ENCODE results near the gene ABHD8.

ABHD8 gene

DNA sequence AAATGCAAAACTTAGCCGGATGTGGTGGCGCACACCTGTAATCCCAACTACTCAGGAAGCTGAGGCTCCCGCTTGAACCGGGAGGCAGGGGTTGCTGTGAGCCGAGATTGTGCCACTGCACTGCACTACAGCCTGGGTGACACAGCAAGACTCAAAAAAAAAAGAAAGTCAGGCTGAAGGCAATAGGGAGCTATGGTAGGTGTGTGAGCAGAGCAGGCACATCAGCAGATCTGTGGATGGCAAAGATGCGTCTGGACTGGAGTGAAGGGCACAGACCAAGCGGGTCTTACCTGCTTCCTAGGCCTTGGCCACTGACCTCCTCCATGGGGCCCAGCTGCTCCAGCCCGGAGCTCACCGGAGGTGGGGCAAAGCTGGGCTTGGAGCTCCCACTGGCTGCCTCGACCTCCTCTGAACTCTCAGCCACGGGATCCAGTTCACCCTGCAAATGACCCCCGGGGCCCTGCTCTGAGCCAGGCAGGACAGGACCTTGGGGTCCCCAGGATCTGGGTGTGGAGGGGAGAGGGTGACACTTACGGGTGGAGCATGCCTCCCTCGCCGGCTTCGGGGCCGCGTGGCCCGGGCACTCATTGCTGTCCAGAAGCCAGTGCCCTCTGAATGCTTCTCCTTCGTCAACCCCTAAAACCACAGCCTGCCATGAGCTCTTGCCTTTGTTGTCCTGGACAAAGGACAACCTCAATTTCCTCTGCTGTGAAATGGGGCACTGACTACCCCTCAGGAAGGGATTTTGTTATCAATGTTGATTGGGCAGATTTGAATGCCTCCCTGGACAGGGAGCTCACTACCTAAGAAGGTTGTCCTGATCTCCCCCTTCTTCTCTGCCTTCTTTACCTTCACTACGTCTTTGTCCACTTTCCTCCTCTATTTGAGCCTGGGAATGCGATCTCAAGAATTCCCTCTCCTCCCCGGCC lies 39.2 kb downstream of the ABHD8 start:
- DNase-seq = no peak

DNA sequence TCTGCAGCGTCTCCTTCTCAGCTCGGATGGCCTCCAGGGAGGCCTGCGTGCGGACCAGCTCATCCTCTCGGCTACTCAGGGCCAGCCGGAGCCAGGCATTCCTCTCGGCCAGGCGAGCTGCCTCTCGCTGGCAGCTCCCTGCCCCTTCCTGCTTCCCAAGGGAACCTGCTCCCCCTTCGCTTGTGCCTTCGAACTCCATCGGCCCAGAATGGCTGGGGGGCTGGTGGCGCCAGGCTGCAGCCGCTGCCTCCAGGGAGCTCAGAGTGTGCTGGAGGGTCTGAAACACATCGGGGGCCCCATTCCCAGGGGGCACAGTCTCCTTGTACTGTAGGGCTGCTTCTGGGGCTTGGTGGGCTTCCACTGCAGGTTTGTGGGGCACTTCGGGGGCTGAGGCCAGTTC lies 40.7 kb downstream of the ABHD8 start:
- DNase-seq = no peak

DNA sequence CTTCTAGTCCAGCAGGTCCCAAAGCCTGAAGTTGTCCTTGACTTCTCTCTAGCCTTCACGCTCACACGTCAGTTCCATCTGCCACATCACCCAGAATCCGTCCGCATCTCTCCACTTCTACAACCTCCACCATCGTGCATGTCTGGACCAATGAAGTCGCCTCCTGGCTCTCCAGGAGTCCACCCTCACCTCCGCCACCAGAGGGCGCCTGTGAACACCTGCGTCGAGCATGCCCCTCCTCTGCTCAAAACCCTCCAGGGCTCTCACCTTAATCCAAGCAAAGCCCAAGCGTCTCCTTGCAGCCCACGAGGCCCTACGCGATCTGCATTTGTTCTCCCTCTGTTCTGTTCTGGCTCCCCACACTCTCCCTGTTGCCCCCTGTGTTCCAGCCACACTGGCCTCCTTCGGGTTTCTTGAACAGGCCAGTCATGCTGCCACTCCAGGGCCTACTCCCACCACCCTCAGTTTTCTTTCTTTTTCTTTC lies 42.3 kb downstream of the ABHD8 start:
- peak; percentile 63 for DNase-seq

DNA sequence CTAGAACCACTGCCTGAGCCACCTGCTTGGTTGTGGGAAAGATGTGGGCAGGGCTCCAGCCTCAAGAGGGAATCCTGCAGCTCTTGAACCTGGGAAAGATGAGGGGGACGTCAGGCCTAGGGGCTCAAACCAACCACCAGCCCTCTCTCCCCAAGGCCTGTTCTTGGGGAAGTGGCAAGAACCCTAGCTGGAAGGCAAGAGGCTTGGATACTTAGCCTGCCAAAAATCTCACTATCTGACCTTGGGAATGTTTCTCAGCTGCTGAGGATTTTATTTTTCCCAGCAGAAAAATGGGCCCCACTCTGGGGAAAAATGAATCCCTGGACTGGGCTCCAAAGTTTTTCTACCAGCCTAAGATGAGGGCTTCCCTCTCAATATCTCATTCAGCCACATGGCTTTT lies 43.3 kb downstream of the ABHD8 start:
- no peak for DNase-seq

DNA sequence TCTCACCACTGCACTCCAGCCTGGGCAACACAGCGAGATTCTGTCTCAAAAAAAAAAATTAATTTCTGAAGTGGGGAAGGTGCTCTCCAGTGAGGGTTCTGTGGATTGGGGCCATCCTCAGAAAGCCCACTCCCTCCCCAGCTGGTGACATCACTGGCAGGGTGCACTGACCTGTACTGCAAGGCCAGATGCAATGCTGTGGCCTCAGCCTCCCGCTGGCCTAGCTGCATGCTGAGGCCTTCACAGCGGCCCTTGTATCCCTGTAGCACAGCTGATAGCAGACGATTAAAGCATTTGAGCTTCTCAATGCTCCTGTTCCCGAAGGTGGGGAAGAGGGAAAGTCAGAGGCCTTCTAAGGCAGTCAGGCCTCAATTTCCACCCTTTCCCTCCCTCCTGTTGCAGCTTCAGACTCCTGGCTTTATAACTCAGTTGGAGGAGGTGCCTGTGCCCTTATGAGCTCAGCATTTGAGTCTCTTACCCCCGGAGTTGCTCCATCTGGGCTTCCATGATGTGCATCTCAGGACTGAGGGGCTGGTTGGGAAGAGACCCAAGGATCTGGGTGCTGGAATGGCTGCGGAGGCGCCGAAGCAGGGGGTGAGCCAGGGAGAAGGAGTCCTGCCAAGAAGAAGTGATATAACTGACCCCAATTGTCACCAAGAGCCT lies 44.0 kb downstream of the ABHD8 start:
- DNase-seq = no peak

DNA sequence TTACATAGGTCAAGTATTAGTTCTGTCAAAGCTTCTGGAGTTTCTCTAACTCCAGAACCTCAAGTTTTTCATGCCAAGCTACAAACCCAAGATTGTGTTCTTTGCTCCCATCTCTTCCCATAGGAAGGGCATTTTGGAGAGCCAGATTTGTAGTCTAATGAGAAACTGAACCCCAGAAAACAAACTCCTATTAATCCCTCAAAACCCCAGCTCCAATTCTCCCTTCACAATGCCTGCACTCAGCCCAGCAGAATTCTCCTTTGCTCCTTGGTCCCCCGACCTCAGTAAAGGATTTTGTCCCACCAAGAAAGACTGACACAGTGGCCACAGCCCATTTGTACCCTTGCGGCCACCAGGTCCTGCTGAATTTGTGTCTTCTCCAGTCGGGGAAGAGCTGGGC lies 47.1 kb downstream of the ABHD8 start:
- no peak for DNase-seq

DNA sequence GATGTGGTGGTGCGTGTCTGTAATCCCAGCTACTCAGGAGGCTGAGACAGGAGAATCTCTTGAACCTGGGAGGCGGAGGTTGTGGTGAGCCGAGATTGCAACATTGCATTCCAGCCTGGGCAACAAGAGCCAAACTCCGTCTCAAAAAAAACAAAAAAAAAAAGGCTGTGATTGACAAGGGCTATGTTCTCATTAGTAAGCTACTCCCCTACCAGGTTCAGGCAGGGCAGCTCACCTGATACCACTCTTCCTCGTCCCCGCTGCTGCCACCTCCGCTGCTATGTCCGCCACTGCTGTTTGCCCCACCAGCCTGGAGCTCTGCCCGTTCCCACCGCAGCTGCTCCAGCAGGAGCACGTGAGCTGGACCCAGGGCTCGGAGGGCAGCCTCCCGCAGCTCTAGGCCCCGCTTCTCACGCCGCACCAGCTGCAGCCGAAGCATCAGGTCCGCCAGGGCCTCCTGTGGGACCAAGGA lies 48.0 kb downstream of the ABHD8 start:
- DNase-seq = no peak

DNA sequence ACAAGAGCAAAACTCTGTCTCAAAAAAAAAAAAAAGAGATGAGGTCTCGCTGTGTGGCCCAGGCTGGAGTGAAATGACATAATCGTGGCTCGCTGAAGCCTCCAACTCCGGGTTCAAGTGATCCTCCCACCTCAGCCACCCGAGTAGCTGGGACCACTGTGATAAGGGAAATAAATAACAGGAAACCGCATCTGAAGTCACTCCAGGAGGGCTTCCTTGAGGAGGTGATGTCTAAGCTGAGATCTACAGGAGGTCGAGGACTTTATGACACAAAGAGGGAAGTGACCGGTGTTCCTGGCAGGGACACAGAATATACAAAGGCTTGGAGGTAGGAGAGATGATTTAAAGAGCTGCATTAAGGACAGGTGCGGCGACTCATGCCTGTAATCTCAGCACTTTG lies 48.6 kb downstream of the ABHD8 start:
- no peak for DNase-seq

DNA sequence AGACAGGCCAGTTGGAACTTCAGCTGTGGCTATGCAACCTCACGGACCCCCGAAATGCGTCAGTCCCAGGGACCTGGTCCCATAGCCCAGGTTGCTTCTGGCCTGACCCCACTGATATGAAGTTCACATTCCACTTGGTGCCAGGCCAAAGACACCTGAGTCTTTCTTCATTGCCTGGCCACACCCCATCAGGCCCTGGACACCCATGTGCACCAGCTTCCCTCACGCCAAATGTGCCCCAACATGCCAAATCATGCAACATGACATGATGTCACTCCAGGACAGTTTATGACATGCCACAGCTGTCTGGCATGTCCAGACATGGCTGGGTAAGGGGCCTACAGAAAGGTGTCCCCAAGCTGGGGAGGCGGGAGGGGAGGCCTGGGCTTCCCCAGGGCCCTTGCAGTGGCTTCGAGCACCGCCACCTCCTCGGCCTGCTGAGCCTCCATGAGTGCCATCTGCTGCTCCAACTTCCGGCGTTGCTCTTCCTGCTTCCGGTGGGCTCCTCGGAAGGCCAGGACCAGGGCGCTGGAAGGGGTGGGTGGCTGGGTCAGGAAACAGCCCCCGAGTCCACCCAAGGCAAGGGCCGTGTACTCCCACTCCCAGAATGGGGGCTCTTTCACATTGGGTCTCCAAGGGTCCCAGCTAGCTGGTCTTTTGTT lies 53.2 kb downstream of the ABHD8 start:
- no peak for DNase-seq

DNA sequence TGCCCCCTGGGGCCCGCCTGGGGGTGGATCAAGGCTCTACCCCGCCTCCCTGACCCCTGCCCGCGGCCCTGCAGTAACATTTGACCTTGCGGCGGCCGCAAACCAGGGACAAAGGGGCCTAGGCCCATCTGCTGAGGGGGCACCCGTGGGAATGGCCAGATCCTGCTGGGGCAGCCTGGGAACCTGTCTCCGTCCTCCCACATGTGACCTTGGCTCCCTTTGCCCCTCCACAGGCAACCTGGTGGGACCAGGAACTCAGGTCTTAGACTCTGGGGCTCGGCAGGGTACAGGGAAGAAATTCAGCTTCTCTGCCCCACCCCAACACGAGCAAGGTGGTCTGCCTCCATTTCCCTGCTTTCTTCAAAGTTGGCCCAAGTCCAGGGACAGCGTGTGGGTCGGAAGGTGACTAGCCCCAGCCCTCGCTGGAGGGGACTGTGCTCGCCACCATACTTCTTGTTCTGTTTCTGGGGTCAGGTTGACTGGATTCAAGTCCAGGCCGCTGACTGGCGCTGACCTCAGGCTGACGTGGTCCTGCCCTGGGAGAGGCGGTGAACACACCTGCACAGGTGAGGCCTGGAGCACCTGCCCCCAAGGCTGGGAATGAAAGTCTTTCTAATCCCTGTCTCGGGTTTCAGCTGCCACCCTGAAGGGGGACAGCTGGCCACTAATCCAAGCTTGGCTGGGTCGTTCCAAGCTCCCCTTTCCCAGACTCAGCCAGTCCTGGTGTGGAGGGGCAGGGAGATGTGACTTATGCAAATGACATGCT lies 55.0 kb downstream of the ABHD8 start:
- no peak for DNase-seq

DNA sequence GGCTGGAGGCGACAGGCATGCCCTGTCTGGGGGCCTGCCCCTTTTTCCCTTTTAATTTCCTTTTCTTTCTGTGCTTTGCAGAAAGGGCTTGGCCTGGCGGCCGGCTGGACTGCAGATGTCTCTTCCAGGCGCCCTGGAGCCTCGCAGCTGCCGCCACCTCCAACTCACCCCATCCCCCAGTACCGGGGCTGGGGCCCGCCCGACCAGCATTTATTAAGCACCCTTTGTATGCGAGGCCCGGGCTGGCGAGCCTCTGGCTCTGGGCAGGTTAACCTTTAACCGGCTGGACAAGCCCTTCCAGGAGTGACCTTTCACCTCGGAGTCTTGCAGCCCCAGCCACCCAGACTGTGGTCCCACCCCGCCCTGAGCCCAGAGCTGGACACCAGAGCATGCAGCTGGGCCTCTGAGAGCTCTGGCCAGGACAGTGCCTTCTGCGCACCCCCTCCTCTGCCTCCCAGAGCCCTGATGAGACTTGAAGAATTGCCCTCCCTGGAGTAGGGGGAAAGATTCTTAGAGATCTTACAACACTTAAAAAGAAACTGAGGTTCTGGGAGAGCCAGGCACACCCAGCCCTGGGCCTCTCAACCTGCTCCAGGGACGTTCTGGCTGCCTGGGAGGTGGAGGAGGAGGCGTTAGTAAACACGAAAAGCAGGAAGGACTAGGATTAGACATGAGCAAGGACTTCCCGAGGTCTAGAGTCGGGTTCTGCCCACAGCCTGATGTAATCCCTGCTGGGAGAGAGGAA lies 56.4 kb downstream of the ABHD8 start:
- no peak for DNase-seq

DNA sequence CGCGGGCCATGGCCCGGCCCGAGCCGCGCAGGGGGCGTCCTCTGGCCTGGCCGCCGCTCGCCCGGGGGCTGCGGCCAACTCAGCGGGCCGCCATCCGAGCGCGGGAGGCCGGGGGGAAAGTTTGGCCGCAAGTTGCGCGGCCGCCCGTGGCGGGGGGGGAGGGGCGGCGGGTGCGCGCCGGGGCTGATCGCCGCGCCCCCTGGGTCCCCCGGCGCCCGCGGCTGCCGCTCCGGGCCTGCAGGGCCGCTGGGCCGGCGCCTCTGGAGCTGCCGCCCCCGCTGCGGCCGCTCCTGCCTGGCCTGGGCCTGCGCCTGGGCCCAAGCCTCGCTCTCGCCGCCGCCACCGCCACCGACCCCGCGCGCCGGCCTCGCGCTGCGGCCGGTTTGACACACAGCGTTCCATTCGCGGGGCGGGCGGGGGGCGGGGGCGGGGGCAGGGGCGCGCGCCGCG lies 57.7 kb downstream of the ABHD8 start, which contains the start of gene NR2F6:
TSS of gene NR2F6 (minus strand) at position 385 of the 450 bp plus-strand sequence. CDS start 699 bp downstream, outside the sequence.
- no peak for DNase-seq

DNA sequence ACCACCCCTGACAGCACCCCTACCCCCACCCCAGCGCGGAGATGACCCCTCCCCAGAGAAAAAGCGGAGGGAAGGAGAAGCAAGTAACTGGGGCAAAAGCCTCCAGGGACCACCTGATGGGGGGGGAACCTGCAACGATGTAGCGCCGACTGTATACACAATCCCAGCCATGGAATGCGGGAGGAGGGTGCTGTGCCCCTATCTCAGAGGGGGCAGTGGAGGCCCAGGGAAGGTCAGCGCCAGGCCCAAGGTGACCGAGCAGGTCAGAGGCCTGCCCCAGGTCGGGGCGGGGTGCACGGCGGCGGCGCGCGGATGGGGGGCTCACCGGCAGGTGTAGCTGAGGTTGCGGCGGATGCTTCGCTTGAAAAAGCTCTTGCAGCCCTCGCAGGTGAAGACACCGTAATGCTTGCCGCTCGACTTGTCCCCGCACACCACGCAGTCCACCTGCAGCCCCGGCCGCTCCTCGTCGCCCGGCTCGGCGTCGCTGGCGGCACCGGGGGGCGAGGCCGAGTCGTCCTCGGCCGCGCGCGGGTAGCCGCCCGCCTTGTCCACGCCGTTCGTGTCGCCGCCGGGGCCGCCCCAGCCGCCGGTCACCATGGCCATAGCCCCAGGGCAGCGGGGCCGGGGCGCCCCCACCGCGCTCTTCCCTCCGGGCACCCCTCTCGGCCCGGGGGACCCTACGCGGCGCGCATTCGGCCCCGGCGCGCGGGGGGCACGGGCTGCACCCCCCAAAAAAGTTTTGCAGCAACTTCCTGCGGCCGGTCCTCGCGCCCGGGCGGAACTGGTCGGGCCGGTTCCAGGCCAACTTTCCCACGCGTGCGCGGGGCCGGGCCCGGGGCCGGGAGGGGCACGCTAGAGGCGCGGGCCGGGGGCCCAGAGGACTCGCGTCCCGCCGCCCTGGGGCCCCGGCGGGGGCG lies 58.3 kb downstream of the ABHD8 start:
- DNase-seq = no peak

DNA sequence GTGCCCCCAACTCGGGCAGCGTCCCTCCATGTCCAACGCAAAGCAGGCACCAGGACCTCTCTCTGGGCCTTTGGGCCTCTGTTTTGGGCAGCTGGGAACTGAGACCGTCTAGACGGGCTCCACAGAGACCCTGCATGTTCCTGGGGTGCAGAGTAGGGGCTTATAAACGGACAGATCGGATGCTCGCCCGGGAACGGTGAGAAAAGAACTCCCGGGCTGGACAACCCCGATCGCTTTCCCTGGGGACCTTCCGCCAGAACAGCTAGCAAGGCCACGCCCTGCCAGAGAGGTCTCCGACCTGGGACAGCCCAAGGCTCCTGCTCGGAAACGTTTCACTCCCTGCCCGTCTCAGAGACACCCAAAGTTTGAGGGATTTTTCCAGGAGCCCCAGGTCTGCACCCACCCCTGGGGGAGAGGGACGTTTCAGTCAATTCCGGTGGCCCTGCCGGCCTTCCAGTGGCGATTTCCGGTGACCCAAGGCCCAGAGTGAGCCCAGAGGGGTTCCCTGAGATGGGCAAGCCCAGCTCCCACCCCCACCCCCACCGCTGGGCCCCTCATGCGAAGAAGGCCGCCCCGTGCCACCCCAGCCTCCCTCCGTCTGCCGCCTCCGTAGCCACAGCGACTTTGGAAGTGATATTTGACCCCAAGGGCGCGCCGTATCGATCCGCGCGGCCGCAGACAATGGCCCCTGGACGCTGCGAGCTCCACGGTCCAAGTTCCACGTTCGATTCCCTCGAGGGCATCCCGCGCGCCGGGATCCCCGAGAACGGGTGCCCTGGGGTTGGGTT lies 59.2 kb downstream of the ABHD8 start:
- no peak for DNase-seq

DNA sequence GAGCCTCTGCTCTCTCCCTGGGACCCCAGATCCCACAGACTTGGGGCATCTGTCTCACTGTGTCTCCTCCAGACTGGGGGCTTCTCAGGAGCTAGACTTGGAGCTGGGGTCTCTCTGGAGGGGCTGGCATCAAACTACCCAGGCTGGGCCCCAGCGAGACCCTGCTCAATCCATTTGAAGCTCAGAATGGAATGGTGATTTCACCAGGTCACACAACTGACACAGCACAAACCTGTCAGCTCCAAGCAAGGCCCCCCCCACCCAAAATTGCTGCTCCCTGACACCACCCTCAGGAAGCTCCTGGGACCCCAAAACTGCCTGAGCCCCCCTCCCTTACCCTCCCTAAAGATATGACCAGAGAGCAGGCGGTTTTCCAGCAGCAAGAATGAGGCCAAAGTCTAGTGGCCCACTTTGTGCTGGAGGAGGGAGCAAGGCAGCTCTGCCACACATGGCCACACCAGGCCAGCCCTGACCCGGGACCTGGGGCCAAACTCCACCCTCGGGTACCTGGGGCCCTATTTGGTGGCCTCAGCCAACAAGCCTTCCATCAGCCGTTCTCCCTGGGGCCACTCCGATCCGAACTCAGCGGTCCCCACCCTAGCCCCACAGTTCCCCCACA lies 59.9 kb downstream of the ABHD8 start:
- DNase-seq = no peak

DNA sequence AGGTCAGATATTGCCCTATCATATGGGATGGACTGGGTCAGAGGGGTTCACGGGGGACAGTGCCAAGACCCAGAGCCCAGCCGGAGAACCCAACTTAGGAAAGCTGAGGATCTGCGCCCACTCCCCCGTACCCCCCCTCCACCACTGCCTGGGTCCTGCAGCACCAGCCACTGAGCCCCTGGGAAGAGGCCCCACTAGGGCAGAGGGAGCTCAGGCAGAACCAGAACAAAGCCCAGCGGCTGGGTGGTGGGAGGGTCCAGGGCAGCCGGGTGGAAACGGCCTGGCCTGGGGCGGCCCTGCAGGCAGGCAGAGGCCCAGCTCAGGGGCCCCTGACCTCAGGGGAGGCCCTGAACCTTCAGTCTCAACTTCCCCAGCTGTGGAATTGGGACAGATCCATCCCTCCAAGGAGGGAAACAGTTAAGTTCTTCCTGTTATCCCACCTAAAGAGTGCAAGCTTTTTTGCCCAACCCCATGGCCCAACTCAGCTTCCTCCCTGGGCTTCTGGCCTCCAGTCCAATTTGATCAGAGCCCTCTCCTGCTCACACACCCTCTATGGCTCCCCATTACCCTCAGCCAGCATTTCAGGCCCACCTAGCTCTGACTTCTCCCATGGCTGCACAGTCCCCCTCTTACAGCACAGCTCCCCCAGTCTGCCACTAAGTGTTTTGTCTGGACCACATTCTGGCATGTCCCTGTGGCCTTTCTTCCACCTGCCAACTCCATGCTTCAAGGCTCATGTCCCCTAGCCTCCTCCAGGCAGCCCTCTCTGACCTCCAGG lies 60.6 kb downstream of the ABHD8 start:
- no peak for DNase-seq

Data from GF-D8 (cell line).